GM12801 (cell line): ENCODE measurements around the gene TLR1.

Source experiments
- TF ChIP-seq, protein P1 (sequence below): IDR thresholded peaks from one replicate; pipeline ENCODE4 v1.5.1; 2011; ENCODE audit warnings: control low read depth; ENCODE audit not compliant: insufficient read length; ENCODE audit errors: extremely low read depth

Gene TLR1

DNA sequence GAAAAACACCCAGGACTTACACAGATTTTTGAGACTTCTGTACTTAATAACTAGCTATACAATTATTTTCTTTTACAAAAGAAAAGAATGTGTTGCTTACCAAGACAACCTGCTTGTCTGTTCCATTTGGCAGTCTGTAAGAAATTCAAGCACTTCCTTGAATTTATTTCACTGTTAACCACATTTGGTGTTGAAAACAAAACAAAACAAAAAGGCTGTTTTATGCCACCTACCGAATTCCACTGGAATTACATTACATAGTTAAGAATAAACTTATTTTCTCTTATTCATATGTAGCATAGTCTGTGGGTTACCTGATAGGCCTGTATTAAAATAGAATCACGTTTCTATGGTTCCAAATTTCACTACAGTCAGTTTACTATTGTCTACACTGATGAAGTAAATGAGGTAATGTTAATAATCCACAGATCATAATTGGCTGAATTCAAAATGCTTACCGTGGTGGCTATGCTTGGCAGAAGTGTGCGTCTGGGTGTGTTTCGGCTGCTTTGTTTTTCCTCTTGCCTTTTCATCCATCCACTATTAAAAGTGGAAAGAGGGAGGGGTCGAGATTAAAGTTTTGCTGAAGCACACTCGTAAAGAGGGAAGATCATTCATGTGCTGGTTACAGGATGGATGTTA lies at the start of gene TLR1:
TSS of gene TLR1 (minus strand) at position 138 of the 642 bp plus-strand sequence. CDS start 5,960 bp downstream, outside the sequence.
- TF ChIP-seq, protein P1, sequence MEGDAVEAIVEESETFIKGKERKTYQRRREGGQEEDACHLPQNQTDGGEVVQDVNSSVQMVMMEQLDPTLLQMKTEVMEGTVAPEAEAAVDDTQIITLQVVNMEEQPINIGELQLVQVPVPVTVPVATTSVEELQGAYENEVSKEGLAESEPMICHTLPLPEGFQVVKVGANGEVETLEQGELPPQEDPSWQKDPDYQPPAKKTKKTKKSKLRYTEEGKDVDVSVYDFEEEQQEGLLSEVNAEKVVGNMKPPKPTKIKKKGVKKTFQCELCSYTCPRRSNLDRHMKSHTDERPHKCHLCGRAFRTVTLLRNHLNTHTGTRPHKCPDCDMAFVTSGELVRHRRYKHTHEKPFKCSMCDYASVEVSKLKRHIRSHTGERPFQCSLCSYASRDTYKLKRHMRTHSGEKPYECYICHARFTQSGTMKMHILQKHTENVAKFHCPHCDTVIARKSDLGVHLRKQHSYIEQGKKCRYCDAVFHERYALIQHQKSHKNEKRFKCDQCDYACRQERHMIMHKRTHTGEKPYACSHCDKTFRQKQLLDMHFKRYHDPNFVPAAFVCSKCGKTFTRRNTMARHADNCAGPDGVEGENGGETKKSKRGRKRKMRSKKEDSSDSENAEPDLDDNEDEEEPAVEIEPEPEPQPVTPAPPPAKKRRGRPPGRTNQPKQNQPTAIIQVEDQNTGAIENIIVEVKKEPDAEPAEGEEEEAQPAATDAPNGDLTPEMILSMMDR = no peak

DNA sequence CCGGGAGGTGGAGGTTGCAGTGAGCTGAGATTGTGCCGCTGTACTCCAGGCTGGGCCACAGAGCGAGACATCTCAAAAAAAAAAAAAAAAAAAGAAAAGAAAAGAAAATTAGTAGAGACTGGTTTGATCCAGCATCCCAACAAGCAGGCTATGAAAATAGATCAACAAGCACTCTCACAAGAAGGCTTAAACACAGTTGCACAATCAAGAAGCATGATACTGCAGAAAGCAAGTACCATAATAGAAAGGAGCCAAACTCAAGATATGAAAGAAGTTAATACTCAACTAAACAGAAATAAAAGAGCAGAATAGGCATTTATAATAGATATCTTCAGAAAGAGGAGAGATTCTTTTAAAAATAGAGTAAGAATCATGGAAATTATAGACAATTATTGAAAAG lies 41.4 kb upstream of the TLR1 start:
- TF ChIP-seq, protein P1 = no peak

DNA sequence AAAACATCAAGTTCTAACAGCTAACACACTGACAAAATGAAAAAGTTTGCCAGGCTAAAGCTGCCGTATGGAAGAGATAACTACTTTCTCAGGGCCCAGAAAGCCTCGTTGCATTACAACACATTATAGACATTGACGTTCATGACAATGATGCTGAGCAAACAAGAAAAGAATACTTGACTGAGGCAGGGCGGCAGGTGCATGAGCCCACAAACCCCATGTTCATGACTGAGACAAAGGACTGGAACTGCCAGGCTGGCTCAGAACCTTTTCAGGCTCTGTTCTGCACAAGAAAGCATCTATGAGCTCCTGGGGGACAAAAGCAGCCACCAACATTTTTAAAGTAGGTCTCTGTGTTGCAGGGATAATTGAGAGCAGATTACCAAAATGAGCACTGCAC lies 38.4 kb upstream of the TLR1 start:
- TF ChIP-seq, protein P1 = no peak

DNA sequence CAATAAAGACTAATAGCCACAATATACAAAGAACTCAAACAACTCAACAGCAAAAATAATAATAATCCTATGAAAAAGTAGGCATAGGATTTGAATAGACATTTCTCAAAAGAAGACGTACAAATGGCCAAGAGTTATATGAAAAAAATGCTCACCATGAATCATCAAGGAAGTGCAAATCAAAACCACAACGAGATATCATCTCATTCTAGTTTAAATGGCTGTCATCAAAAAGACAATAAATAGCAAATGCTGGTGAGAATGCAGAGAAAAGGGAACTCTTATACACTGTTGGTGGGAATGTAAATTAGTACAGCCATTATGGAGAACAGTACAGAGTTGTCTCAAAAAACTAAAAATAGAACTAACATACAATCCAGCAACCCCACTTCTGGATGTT lies 33.3 kb upstream of the TLR1 start:
- TF ChIP-seq, protein P1 = no peak

DNA sequence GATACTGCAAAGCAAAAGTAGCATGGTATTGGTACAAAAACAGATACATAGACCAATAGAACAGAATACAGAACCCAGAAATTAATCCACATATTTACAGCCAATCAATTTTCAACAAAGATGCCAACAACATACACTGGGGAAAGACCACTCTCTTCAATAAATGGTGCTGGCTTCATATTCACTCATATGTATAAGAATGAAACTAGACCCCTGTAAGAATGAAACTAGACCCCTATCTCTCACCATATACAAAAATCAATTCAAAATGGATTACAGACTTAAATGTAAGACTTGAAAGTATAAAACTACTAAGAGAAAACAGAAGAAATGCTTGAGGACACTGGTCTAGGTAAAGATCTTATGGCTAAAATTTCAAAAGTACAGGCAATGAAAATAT lies 32.7 kb upstream of the TLR1 start:
- TF ChIP-seq, protein P1 = no peak

GRCh38 chr4:38834570-38834969 lies 30.0 kb upstream of the TLR1 start:
- TF ChIP-seq, protein P1 = no peak

DNA sequence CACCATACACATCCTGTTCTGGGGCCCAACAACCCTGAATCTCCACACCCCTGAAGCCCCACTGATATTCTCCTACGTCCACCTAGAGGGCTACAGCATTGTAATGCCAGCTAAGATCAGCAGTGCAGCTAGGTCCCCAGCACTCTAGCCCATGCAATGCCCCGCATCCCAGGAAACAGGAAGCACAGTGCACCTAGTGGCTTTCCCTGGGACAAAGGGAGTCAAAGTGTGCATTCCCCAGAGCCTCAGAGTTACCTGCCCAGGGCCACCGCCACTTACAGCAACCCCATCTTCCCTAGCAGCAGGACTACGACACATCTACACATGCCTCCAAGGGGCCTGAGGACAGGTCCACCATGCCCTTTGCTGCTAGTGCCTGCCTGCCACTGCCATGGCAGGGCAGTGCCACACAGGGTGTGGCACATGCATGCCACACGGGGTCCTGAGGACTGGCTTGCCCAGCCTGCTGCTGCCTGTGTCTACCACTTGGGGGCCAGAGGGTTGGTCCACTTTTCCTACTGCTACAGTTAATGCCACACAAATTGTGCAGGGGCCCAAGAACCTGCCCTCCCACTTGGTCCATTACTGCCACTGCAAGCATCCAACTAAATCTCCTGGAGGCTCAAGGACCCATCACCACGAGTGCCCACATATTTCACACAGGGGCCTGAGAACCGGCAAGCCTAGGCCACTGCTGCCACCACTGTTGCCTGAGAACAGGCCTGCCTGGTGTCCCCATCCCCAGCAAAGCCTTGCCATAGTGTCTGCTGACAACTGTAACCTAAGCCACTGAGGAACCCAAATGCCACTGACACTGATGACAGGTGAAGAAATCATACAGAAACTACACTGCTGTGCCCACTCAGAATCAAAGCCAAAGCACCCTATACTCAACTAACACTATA lies 28.3 kb upstream of the TLR1 start:
- TF ChIP-seq, protein P1 = no peak
